IPS-NIHi11 (cell line): ENCODE data around the gene CD3E.
A peak's percentile ranks its signal among the peaks of the same experiment; 100 is the strongest.

Experiments
- DNase-seq: peaks from one replicate; pipeline ENCODE4 v3.0.0; 2012; ENCODE audit warnings: mixed read lengths, low spot score

Gene CD3E

DNA sequence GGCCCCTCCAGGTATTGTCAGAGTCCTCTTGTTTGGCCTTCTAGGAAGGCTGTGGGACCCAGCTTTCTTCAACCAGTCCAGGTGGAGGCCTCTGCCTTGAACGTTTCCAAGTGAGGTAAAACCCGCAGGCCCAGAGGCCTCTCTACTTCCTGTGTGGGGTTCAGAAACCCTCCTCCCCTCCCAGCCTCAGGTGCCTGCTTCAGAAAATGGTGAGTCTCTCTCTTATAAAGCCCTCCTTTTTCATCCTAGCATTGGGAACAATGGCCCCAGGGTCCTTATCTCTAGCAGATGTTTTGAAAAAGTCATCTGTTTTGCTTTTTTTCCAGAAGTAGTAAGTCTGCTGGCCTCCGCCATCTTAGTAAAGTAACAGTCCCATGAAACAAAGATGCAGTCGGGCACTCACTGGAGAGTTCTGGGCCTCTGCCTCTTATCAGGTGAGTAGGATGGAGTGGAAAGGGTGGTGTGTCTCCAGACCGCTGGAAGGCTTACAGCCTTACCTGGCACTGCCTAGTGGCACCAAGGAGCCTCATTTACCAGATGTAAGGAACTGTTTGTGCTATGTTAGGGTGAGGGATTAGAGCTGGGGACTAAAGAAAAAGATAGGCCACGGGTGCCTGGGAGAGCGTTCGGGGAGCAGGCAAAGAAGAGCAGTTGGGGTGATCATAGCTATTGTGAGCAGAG is at the start of gene CD3E:
Gene CD3E, plus strand, starts transcription at position 163 of the 681 bp plus-strand sequence. Its CDS starts 223 bp downstream, at position 386.
- no peak for DNase-seq

DNA sequence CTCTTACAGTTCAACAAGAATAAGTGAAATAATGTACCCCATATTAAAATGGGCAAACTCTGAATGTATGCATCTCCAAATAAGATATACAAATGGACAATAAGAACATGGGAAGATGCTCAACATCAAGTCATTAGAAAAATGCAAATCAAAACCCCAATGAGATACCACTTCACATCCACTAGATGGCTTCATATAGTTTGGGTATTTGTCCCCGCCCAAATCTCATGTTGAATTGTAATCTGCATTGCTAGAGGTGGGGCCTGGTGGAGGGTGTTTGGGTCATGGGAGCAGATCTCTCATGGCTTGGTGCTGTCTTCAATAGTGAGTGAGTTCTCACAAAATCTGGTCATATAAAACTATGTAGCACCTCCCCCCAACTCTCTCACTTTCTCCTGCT is 46.1 kb upstream of the CD3E start:
- DNase-seq: no peak

GRCh38 chr11:118259138-118259537 is 45.4 kb upstream of the CD3E start:
- no peak for DNase-seq

DNA sequence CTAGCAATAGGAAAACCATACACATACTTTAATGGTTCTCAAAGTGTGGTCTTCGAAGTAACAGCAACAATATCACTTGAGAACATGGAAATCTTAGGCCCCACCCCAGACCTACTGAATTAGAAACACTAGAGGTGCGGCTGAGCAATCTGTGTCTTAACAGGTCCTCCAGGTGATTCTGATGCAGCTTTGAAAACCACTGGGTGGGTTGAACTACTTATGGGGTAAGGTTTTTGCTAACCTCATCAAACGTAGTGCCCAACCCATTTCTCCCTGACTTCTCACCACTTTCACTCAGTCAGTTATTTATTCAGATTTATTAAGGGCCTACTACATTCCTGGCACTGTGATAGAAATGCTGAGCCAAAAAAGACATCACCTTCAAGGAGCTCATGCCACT is 44.2 kb upstream of the CD3E start:
- no peak for DNase-seq

DNA sequence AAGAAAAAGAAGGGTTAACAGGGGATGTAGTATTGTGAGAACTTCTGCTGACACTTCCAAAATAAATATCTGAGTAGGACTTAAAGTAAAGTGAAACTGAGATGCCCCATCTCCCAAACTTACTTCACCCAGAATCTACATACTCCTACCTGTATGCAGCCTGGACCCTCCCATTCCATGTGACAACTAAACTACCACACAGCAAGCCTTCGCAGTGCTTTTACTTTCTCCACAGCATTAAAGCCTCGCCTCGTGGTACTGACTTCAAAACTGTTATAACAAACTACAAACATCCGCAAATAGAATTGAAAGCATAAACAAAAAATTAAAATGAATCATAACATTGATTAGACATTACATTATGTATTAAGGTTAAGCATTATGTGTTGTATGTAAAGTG is 41.4 kb upstream of the CD3E start:
- no peak for DNase-seq

DNA sequence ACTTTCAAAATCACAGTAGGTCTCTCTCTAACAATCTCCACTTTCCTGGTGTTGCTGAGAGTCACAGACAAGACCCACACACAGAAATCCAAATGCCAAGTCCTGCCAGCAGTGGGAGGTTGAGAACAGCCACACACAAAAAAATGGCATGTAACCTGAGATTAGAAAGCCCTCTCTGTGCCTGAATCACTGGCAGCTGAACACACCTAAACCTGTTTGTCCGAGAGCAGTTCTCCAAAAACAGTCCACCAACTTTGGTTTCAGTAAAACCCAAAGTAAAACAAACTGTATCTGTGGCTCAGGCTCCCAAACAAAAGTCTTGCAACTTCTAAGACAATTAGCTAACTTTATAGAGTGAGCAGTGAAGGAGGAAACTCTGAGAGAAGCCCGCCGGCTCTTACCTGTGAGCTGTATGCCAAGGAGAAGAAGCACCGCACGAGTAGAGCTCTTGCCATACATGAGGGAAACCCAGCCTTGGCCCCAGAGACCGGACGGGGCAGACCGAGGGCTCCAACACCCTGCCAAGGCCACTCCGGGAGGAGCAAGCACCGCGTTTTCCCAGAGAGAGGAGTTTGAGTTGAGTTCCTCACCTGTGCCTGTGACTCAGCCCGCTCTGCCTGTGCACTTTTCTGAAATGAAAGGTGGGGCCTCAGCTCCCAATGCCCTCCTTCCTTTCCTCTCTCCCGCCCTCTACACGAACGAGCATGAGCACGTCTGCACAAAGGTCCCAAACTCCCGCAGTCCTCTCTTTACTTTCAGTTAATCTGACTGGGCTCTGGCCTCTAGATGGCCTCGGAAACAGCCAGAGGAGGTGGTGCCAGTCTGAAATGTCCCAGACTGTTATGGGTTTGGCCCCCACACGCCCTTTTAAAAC is 40.6 kb upstream of the CD3E start, which contains the start of gene MPZL2:
Gene MPZL2, minus strand, starts transcription at position 603 of the 874 bp plus-strand sequence. Its CDS starts 144 bp downstream, at position 459.
- DNase-seq: peak; percentile 62

DNA sequence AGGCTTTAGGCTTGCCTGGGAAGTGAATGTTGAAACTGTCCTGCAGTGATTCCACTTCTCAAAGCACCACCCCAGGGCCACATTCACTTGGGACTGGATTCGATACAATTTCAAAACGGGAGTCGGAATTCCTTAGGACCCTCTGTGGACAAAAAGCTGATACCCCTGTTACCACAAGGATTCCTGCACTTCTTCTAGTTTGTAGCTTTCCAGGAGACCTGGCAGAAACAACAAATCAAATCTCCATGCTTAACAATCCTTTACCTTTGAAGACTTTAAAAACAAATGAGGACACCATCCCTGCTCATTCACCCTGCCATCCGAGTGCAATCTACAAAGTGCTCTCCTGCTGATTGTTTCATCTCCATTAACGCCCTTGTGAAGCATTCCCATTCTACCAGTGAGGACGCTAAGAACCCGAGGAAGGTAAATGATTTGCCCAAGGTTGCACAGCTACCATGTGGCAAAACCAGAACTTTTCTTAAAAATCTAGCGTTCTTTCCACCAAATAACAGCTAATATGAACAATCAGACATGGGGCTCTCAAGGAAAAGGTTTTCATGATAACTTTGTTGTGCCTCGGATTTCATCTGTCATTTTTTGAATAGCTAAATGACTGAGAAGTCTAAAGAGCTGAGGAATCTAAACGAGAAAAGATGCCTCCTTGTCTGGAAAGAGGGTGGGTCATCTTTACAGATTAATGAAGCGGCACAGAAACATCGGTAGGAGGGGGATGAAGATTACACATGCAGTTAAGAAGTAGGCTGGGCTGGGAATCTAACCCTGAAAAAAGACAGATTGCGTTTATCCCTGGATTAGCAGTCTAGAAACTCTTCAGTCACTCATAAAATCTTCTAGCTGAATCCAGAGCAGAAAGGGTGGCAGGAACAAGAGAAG is 39.7 kb upstream of the CD3E start:
- no peak for DNase-seq

DNA sequence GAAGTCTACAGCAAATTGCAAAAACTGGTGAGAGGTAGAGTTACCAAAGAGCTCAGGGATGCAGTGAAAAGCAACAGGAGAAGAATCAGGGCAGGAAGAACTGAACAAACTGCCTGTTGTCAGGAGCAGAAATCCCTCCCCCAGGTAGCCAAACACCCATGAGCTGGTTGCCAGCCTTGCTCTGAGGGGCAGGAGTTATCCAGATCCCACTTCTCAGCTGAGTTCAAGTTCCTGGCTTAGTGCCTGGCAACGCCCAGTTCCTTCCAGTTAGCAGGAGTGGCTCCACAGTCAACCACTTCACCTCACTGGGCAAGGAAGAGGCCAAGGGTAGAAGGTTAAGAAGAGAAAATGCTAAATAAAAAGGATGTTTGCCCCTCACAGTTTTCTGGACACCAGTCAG is 38.6 kb upstream of the CD3E start:
- DNase-seq: no peak

GRCh38 chr11:118267486-118267885 is 37.0 kb upstream of the CD3E start:
- no peak for DNase-seq

GRCh38 chr11:118272001-118272400 is 32.5 kb upstream of the CD3E start:
- DNase-seq: no peak

- no peak for DNase-seq
Observed at GRCh38 chr11:118274186-118274585, 30.3 kb upstream of the CD3E start.

DNA sequence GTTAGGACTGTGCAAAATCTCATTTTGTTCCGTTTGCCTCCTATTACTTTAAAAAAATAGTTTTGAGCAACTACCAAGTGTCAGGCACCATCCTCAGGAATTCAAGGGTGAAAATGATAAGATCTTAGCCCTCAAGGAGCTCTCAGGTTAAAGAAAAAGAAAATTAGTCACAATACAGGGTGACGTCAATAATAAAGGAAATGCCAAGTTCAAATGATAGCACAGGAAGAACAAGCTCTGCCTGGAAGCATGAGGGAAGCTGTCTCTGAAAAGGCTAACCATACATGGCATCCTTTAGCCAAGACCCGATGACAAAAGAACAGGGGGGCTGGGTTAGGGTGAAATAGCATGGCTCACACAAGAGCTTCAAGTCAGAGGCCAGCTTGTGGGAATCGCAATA is 29.4 kb upstream of the CD3E start:
- DNase-seq: no peak

DNA sequence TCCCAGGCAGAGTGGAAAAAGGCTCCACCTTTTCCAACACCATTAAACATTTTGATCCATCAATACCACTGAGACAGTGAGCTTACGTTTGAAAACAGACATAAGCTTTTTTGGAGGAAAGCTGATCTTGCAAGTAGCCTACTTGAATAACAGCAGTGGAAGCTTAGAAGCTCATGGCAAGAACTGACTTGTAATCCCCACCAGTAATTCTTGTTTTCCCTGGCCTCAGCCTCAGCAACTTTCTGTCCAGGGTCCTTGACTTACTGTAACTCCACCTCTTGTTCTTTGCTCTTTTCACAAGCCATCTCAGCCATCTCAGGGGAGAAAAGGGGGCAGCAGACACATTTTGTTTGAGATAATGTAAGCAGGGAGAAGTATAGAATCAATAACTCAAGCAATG is 28.1 kb upstream of the CD3E start:
- no peak for DNase-seq

DNA sequence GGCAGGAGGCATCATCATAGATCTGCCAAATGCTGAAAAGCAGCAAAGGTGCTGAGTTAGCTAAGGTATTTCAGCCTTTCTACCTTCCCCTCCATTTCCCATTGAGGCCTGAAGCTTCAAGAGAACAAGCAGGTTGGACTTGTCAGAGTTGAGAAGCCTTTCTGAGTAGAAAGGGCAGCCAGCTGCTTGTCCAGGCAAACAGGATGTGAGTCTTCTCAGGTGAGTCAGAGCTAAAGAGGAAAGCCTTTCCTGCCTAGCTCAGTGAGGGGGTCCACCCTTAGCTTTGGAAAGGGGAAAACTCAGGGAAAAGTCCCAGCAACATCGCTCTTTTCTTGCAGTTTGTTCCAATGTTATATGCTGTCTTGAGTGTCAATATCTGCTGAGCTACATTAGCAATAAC is 27.2 kb upstream of the CD3E start:
- peak; percentile 29 for DNase-seq

DNA sequence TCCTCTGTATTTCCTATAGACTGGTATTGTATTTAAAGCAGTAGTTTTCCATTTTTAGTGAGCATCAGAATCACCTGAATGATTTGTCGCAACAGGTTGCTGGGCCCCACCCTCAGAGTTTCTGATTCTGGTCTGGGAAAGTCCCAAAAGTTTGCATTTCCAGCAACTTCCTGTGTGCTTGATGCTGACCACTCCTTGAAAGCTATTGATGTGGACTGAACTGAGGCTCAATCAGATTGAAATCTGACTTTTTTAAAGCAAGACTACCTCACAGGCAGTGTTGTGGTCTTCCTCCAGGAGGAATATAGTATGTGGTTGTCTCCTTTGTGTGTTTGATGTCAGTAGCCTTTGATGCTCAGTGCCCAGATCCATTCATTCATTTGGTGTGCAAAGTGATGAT is 23.2 kb upstream of the CD3E start:
- DNase-seq: no peak

- DNase-seq: no peak
Observed at GRCh38 chr11:118282606-118283005, 21.9 kb upstream of the CD3E start.

- DNase-seq: no peak
Observed at GRCh38 chr11:118283037-118283636, 21.4 kb upstream of the CD3E start.

GRCh38 chr11:118283756-118284350 is 20.7 kb upstream of the CD3E start:
- no peak for DNase-seq

DNA sequence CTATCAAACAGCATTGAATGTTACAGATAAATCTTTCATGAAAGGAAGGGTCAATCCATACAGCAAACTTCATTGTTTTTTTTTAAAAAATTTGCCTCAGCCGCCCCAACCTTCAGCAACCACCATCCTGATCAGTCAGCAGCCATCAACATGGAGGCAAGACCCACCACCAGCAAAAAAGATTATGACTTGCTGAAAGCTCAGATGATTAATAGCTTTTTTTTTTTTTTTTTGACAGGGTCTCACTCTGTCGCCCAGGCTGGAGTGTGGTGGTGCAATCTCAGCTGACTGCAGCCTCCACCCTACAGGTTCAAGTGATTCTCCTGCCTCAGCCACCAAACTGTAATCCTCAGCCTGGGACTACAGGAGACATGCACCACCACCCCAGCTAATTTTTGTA is 18.0 kb upstream of the CD3E start:
- DNase-seq: no peak

- DNase-seq: no peak
Observed at GRCh38 chr11:118287006-118287405, 17.5 kb upstream of the CD3E start.

DNA sequence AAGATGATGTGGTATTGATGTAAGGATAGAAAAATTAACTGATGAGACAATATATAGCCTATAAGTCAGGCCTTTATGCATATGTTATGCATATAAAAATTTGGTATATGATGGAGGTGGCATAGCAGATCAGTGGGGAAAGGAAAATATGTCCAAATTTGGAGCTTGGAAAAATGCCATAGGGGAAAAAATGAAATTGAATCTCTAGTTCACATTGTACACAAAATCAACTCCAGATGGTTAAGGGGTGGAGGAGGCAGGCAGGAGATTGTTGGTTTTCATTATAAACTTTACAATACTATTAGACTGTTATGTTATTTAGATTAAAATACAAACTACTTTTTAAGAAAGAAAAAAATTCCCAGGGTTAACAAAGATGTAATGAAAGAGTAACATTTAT is 15.1 kb upstream of the CD3E start:
- DNase-seq: no peak

DNA sequence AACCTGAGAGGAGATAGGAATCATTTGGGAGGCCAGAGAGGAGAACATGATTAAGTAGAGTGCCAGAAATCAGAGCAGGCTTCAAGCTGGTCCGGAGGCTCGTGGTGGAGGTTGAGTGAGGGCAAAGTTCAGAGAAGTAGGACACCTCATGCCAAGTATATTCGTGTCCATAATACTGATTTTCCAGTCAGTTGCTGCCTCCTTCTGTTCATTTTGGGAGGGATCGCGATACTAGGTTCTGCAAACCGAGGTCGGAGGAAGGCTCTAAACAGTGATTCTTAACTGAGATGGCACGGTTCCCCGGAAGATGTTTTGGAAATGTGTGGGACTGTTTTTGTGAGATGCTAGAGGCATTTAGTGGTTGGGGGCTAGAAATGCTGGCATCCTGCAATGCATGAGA is 13.6 kb upstream of the CD3E start:
- peak; percentile 40 for DNase-seq
